H1 (cell line): Measurements from ENCODE around the gene LRPAP1.

Source experiments
- ASH2L ChIP-seq: fragments of 200-600, 300-600 bp; sonication (generic); IDR thresholded peaks from one replicate; pipeline ENCODE4 v1.7.1; 2017; ENCODE audit warnings: low read length
- BCL11A ChIP-seq, 2 experiments: IDR thresholded peaks; one replicate each; pipeline ENCODE4 v1.6.1; 2011; ENCODE audit warnings: low read depth in 2 of 2, low read length in 2 of 2, mild to moderate bottlenecking in 2 of 2
- CREB1 ChIP-seq: IDR thresholded peaks from 2 replicates; pipeline ENCODE4 v1.6.1; 2012; ENCODE audit warnings: inconsistent platforms
- CTCF ChIP-seq, 3 experiments: IDR thresholded peaks; 1 replicate in 2 of 3; 2 replicates in 1 of 3; pipeline versions ENCODE4 v1.5.1 to v1.6.1; 2011; ENCODE audit warnings: low read length in 3 of 3, mild to moderate bottlenecking in 3 of 3, inconsistent platforms in 2 of 3, low read depth in 1 of 3, moderate library complexity in 1 of 3; ENCODE audit not compliant: insufficient read depth in 1 of 3; ENCODE audit errors: control extremely low read depth in 1 of 3
- EZH2 ChIP-seq: fragments of 200-600 bp; sonication (generic); IDR thresholded peaks from 2 replicates; pipeline ENCODE4 v1.7.1; 2012; ENCODE audit warnings: low read depth, mild to moderate bottlenecking, moderate library complexity, low read length, inconsistent platforms; ENCODE audit not compliant: severe bottlenecking
- POLR2A ChIP-seq, 2 experiments: IDR thresholded peaks; 1 replicate in 1 of 2; 2 replicates in 1 of 2; pipeline ENCODE4 v1.6.1; 2011; ENCODE audit warnings: low read depth in 2 of 2, low read length in 2 of 2, mild to moderate bottlenecking in 2 of 2; ENCODE audit errors: control extremely low read depth in 1 of 2
- SP2 ChIP-seq: IDR thresholded peaks from 2 replicates; pipeline ENCODE4 v1.6.1; 2012; ENCODE audit warnings: mild to moderate bottlenecking, low read length, inconsistent platforms
- USF2 ChIP-seq: IDR thresholded peaks from 2 replicates; pipeline ENCODE4 v1.6.1; 2011; ENCODE audit warnings: low read length, improper control_type of control experiment

- TF ChIP-seq ASH2L (no peak), SP2 (no peak), BCL11A (IDR thresholded peaks at IDR 0.05; ENCODE audit: low read depth in 2 of 2, low read length in 2 of 2) (no peak), POLR2A (IDR thresholded peaks at IDR 0.05; ENCODE audit: control extremely low read depth in 1 of 2, low read depth in 2 of 2, low read length in 2 of 2) (no peak), USF2 (no peak), CTCF (IDR thresholded peaks at IDR 0.05; ENCODE audit: control extremely low read depth in 1 of 3, insufficient read depth in 1 of 3, low read depth in 1 of 3, low read length in 3 of 3) (no peak), EZH2 (no peak), CREB1 (no peak)
Measured at GRCh38 chr4:3530051-3530450, 2.2 kb downstream of the LRPAP1 start.
